Mammary epithelial cell (primary cell): ENCODE results near the gene ORAI1.

Source experiments
- EZH2 ChIP-seq: IDR thresholded peaks from 2 replicates; pipeline ENCODE4 v1.6.1; 2012; ENCODE audit warnings: low read length, inconsistent platforms, borderline replicate concordance
- TF ChIP-seq, protein P1 (sequence below), 2 donors: IDR thresholded peaks in 1 of 2; conservative IDR thresholded peaks in 1 of 2; 2 replicates each; pipeline ENCODE4 v1.5.1; 2011 to 2012; ENCODE audit warnings: inconsistent platforms in 2 of 2, low read length in 2 of 2, mild to moderate bottlenecking in 2 of 2, control low read depth in 1 of 2, low read depth in 1 of 2; ENCODE audit not compliant: insufficient read depth in 1 of 2; ENCODE audit errors: extremely low read depth in 1 of 2

GRCh38 chr12:121577443-121578180 is 48.7 kb upstream of the ORAI1 start:
- TF ChIP-seq, protein P1, sequence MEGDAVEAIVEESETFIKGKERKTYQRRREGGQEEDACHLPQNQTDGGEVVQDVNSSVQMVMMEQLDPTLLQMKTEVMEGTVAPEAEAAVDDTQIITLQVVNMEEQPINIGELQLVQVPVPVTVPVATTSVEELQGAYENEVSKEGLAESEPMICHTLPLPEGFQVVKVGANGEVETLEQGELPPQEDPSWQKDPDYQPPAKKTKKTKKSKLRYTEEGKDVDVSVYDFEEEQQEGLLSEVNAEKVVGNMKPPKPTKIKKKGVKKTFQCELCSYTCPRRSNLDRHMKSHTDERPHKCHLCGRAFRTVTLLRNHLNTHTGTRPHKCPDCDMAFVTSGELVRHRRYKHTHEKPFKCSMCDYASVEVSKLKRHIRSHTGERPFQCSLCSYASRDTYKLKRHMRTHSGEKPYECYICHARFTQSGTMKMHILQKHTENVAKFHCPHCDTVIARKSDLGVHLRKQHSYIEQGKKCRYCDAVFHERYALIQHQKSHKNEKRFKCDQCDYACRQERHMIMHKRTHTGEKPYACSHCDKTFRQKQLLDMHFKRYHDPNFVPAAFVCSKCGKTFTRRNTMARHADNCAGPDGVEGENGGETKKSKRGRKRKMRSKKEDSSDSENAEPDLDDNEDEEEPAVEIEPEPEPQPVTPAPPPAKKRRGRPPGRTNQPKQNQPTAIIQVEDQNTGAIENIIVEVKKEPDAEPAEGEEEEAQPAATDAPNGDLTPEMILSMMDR (conservative IDR thresholded peaks at IDR 0.05 in 1 of 2, IDR thresholded peaks at IDR 0.05 in 1 of 2; ENCODE audit: extremely low read depth in 1 of 2, insufficient read depth in 1 of 2, low read depth in 1 of 2, low read length in 2 of 2) = no peak
- TF ChIP-seq EZH2 = no peak
